ENCODE data around the gene RAB12. TPM values are rescaled to one million over a fixed set of nuclear protein-coding genes. Genes with fewer than 3 reads are reported as not detected.

The RAB12 gene
- total RNA-seq, 1 donor from 2014 or later = 25.2 TPM

GRCh38 chr18:8688816-8689215 is 79.6 kb downstream of the RAB12 start:
- peaks cover 2% of the 10 kb centered on the region for H3K27me3 Mint-ChIP-seq
- no peak overlapping the region for H3K27ac Mint-ChIP-seq
- no peaks in the 10 kb centered on the region for H3K36me3 Mint-ChIP-seq
- H3K4me3 Mint-ChIP-seq = no peak overlapping the region
- peaks cover 4% of the 10 kb centered on the region for H3K9me3 Mint-ChIP-seq
- no peak for DNase-seq (ENCODE audit: extremely low spot score, unreplicated experiment)
- peaks cover 10% of the 10 kb centered on the region for H3K4me1 Mint-ChIP-seq (ENCODE audit: unreplicated experiment)
- TF ChIP-seq CTCF (conservative IDR thresholded peaks at IDR 0.05) = no peak

Other genes starting within 250 kb of the RAB12 start
- 48.7 and 50.3 TPM in 2 replicates for gene MTCL1, start 96.1 kb downstream of the RAB12 start, total RNA-seq (ENCODE audit: low replicate concordance)

All from type B pancreatic cell (in vitro differentiated cells).